Activated T-cell treated with anti-CD3 and anti-CD28 coated beads for 4 hours (primary cell): ENCODE measurements around the gene PPIL6.

Experiments used
- DNase-seq: peaks from one replicate; pipeline ENCODE4 v3.0.0-alpha.2; 2020

PPIL6 gene

DNA sequence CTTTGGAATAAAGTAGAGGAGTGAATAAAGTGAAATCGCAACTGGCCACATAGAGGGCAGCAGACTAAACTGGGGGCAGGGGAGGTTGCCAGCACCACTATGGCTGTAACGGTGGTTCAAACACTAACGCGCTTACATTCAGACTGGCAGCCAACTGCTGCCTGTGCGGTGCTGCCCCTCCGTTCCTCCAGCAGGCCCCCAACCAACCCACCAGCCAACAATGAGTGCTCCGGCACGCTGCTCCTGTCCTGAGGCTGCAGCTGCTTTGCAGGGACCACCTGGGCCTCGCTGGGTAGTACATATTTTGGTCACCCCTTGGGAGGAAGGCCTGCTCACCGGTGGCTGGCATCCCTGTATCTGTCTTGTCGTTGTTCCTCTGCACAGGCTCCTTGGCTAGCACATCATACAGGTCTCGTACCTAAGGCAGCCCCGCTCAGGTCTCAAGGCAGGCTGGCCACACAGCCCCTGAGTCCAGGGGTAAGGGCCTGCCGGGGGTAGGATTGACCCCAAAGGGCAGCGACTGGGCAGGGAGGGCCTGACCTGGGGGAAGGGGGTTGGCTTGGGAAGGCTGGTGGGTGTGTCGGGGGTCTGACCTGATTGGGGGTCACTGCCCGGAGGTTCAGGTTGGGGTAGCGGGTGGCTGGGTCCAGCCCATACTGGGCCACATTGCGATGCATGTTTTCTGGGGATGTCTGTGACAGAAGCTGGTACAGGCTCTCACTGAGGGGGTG is 8.8 kb upstream of the PPIL6 start:
- DNase-seq, result no peak

DNA sequence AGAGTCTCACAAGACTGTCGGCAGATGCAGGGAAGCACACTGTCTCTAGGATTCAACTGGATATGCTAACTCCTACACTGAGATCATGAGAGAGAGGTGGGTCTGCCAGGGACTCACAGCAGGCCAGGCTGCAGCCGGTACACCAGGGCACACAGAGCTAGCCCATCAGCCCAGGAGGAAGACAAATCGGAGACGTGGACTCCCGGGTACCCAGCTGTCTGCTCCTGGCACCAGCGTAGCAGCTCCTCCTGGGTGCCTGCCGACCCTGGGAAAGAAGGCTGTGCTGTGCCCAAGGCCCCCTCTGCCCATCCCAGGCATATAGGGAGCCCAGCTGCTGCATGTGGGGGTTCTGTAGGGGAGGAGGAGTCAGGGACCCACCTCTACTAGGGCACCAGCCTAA is 8.2 kb upstream of the PPIL6 start:
- DNase-seq, result no peak

GRCh38 chr6:109447878-109448555 is 7.6 kb upstream of the PPIL6 start:
- DNase-seq, result no peak

- DNase-seq, result no peak
Observed at GRCh38 chr6:109447087-109447486, 6.7 kb upstream of the PPIL6 start.

DNA sequence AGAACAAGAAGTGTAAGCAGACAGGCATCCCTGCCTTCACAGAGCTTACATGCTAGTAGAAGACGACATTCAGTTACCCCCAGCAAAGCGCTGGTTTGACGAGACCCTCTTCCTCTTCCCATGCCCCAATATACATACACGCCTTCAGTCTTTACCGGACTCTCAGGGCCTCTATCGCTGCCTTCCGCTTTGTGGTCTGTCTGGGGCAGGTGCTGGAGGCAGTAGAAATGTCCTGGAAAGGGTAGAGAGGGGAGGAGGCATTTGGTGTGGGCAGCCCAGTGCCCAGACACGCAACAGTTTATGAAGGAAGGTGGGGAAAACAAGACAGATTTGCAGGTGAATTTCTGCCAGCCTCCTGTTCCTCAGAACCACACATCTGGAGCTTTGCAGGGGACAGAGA is 6.1 kb upstream of the PPIL6 start:
- no peak for DNase-seq

DNA sequence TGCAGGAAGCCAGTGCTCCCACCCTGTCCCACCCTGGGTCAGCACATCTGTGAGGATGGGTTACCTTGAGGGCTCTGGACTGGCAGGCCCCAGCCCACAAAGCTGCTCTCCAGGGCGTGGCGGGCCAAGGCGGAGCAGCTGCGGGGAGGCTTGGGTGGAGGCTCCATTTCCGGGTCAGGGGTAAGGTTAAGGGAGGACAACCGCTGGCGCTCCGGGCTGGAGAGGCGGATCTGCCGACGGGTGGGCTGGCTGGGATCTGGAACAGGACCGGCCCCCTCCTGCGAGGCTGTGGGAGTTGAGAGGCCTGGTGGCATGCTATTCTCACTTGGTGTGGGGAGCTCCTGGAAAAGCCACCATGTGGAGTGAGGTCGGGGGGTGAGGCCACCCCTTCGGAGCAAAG is 5.6 kb upstream of the PPIL6 start:
- DNase-seq, result no peak

DNA sequence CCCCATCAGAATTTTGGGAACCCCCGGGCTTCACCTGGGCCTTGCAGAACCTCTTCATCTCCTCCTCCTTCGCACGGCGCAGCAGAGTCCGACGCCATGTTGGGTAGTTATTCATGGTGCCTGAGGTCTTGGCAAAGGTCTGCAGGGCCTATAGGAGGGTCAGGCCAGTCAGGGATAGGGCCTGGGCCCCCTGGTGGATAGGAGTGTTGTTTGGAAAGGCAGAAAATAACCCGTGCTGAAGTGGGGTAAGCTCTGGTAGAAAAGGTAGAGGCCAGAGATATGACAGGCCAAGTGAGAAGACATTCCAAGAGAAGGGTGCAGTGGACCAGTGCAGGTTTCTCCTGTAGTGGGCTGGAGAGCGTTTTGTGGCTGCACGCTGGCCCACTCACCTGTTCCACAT is 5.0 kb upstream of the PPIL6 start:
- DNase-seq, result no peak

GRCh38 chr6:109443425-109443950 is 3.1 kb upstream of the PPIL6 start:
- DNase-seq, result no peak

- DNase-seq, result no peak
Observed at GRCh38 chr6:109442393-109442924, 2.0 kb upstream of the PPIL6 start.

DNA sequence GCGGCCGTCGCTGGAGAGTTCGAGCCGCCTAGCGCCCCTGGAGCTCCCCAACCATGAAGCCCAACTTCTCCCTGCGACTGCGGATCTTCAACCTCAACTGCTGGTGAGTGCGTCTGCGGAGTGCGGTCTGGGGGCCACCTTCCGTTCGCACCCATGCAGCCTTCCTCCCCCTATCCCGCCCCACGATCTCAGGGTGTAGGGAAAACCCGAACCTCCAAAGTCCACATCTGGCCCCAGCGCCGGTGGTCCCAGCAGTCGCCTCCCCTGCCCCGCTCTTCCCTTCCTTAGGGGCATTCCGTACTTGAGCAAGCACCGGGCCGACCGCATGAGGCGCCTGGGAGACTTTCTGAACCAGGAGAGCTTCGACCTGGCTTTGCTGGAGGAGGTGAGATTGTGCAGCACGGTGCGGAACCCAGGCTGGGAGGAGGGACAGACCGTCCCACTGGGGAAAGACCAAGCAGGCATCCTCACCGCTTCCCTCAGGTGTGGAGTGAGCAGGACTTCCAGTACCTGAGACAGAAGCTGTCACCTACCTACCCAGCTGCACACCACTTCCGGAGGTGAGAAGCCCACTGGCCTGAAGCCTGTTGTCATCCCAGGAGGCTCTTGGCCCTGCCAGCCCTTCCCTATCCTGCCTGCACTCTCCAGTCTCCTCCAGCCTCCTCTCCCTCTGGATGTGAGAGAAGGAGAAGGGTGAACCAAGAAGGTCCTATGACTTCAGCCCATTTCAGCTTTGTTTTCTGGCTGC is 815 bp upstream of the PPIL6 start:
- DNase-seq, result peak; percentile 31

DNA sequence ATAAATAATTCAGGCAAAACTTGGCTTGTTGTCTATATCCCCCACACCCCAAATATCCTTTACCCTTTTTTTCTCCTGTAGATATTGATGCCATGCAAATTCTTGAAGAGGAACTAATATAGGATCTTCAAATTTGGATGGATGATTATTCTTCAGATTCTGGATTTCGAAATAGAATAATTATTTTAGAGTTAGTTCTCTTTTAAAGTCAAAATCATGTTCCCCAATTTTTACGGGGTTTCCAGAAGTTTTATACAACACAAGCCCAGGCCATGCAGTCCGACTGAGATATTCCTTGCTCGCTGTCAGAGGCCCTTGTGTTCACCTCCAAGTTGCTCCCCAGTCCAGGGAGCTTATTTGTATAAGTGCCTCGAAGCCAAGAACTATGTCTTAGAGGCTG is 4.4 kb downstream of the PPIL6 start:
- no peak for DNase-seq

DNA sequence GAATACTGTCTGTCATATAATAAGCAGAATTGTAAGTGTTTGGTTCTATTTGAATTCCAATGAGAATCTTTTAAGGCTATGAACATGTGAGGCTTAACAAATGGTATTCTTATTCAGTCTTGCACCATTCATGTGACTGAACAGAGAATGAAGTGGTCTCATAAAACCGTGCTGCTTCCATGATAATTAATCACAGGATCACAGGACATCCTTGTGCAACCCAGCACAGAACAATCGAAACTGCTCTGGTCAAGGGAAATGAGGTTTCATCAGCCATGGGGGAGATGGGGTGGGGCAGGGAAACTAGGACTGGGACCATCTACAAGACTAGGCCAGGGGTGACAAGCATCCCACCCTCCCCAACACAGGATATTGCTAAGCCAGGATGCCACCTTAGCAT is 6.0 kb downstream of the PPIL6 start:
- DNase-seq, result no peak

GRCh38 chr6:109429496-109429895 is 10.9 kb downstream of the PPIL6 start:
- no peak for DNase-seq

DNA sequence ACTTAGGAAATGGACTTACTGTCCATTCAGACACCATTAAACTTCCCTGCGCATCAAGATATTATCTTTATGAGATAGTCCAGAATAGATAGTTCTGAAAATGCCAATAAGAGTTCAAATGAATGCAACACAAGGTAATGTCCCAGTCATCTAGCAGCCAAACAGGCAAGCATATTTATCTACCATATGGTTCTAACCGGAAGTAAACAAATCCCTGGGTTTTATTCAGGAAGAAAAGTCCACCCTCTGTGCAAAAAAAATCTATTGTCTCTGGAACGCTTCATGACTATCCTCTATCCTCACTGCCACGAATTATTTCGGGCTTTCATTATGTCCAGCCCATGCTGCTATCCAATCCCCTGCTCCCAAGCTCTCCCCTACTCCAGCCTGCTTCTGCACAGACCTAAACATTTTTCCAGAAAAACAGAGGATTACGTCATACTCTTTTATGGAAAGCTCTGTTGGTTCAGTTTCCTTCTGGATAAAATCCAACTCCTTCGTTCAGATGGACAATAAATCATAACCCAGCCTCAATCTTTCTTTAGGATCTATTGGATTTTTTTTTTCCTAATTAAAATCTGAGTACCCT is 11.4 kb downstream of the PPIL6 start:
- DNase-seq, result no peak

- DNase-seq, result no peak
Observed at GRCh38 chr6:109424946-109425345, 15.5 kb downstream of the PPIL6 start.

- DNase-seq, result no peak
Observed at GRCh38 chr6:109421184-109421583, 19.2 kb downstream of the PPIL6 start.

GRCh38 chr6:109420751-109421150 is 19.7 kb downstream of the PPIL6 start:
- DNase-seq, result no peak

DNA sequence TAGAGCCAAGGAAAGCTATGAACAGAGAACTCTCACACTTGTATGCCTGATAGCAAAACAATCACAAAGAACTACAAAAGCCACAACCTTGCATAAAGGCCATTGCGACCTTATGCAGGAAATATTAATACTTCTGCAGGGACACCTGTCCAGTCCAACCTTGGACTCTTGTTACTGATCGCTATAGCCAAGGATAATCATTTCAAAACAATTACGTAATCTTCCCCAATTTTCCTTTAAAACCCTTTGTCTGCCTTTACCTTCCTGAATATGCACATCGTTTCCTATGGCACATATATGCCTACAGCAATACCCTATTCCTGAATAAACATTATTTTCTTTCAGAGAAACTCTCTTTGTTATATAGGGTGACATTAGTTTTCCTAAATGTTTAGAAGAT is 22.8 kb downstream of the PPIL6 start:
- DNase-seq, result no peak

DNA sequence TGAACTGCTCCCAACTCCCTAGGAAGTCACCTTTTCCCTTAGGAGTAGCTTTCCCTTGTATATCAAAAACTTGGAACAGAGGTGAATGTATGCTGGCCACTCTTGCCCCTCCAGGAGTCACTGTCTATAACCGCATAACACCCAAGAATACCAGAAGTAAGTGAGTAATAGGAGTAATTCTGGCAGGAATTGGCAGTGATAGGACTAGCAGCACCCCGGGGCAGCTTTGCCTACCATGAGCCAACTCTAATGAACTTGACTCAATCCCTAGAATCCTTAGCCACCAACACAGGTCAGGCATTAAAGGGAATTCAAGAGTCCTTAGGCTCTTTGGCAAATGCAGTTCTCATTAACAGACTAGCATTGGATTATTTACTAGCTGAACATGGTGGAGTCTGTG is 29.4 kb downstream of the PPIL6 start:
- DNase-seq, result no peak

- DNase-seq, result no peak
Observed at GRCh38 chr6:109406196-109406595, 34.2 kb downstream of the PPIL6 start.

DNA sequence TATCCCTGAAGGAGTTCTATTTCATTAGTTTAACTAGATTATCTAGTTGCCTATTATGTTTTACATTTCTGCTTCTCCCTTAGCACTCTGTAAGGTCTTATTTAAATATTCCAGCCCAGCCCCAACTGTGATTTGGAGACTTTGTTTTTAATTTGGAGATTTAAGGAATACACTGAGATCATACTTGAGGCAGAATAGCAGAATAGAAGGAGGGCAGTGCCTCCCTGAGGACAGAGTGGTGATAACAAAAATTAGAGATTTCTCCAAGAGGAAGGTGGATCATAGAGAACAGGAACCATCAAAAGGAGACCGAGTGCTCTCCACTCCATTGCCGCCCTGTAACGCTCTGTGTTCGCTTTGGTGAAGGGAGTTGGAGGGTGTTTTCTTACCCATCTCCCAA is 43.4 kb downstream of the PPIL6 start:
- DNase-seq, result no peak

GRCh38 chr6:109396046-109396718 is 44.2 kb downstream of the PPIL6 start:
- DNase-seq, result no peak

DNA sequence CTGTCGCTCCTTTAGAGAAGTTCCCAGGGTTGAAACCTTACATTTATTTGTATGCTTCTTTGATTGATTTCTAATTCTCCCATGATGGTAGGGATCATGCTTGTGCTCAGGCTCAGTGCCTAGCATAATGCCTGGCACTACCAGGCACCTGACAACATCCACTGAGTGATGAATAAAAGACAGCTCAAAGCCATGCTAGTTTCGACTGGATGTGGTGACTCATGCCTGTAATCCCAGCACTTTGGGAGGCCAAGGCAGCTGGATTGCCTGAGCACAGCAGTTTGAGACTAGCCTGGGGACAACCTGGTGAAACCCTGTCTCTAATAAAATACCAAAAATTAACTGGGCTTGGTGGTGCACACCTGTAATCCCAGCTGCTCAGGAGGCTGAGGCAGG is 46.5 kb downstream of the PPIL6 start:
- DNase-seq, result no peak
